GM21390 (cell line): ENCODE measurements around the gene HP1BP3.
A peak's percentile ranks its signal among the peaks of the same experiment; 100 is the strongest.

Experiments
- ATAC-seq: cut with Tn5 transposase; IDR thresholded peaks from one replicate; pipeline ENCODE4 v1.9.1; 2021; ENCODE audit not compliant: unreplicated experiment

Gene HP1BP3

DNA sequence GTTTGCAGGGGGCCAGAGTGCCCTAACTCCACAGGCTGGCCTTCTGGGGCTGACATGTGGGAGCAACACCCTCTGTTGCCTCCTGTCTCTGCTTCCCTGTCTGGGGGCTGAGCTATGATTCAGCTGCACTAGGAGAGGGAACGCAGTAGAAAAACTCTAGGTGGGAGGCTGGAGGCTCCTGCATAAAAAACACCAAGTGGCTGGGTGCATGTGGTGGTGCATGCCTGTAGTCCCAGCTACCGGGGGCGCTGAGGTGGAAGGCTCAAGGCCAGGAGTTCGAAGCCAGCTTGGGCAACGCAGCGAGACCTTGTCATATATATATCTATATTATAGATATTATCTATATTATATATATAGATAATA, 74.9 kb downstream of the HP1BP3 start:
- no peak for ATAC-seq

DNA sequence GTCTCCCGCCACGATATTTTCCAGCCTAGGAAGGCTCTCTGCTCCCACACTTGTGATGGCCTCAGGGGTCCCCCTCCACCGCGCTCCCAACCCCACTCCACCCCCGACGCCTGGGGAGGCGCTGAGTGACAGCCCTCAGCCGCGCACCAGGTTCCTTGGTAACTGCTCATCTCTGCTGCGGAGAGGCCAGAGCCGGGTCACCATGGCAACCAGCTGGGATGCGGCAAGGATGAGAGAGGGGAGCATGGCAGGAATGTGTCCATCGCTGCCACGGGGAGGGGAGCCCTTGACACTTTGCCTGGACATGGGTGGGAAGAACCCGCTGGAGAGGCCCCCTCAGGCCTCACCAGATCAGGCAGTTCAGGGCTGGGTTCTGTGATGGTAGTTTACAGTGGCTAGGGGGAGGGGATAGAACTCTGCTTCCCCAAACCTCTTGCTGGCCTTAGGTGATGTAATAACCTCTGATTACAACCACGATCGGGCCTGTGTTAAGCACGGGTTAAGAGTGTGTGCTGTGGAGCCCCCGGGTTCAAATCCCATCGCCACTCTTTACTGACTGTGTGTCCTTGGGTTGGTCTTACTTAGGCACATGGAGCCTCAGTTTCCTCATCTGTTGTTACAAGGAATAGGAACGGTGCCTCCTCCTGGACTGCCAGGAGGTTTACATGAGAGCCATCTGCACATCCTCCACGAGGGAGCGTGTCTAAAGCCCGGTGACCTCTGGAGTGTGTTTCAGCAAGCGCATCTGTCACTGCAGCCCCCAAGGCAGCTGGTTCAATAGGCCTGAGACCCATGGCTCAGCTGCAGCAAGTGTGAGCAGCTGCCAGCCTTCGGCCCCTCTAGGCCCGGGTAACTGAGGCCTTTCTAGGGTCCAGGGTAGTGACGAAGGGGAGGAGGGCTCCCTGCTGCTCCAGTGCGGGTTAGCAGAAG, 75.6 kb downstream of the HP1BP3 start:
- ATAC-seq, result no peak

- no peak for ATAC-seq
Measured at GRCh38 chr1:20710469-20711284, 76.4 kb downstream of the HP1BP3 start.

DNA sequence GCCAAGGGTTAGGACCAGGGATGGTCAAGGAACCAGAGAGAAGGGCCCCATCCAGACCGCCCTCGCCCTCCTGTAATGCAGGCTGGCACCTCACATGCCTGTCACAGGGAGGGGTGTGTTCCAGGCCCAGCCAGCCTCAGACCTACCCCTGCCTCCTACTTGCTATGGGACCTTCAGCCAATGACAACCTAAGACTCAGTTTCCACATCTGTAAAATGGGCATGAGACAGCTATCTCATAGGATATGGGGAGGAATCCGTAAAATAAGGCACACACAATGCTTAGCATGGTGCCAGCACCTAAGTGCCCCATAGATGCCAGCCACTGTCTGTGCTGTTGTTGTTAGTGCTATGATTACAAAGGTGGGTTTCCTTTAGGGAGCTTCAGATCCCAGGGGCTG, 77.2 kb downstream of the HP1BP3 start:
- ATAC-seq, result no peak

DNA sequence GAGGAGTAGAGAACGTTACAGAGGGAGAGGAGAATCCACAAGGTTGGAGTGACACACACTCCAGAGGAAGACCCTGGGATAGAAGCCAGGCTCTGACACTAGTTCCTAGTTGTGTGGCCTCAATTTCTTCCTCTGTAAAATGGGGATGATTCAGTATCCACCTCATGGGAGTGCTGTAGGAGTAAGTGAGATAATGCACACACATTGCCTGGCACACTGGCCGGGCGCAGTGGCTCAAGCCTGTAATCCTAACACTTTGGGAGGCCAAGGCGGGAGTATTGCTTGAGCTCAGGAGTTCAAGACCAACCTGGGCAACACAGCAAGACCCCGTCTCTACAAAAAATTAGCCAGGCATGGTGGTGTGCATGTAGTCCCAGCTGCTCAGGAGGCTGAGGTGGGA, 78.2 kb downstream of the HP1BP3 start:
- no peak for ATAC-seq

- no peak for ATAC-seq
Measured at GRCh38 chr1:20708057-20708456, 79.0 kb downstream of the HP1BP3 start.

GRCh38 chr1:20706841-20707240, 80.3 kb downstream of the HP1BP3 start:
- no peak for ATAC-seq

GRCh38 chr1:20705203-20705755, 81.8 kb downstream of the HP1BP3 start:
- no peak for ATAC-seq

GRCh38 chr1:20704390-20705202, 82.5 kb downstream of the HP1BP3 start:
- ATAC-seq, result no peak

GRCh38 chr1:20703124-20703756, 83.9 kb downstream of the HP1BP3 start:
- ATAC-seq, result no peak

GRCh38 chr1:20702416-20702815, 84.7 kb downstream of the HP1BP3 start:
- no peak for ATAC-seq

GRCh38 chr1:20701847-20702246, 85.3 kb downstream of the HP1BP3 start:
- ATAC-seq, result no peak

GRCh38 chr1:20701446-20701845, 85.7 kb downstream of the HP1BP3 start:
- ATAC-seq, result no peak

DNA sequence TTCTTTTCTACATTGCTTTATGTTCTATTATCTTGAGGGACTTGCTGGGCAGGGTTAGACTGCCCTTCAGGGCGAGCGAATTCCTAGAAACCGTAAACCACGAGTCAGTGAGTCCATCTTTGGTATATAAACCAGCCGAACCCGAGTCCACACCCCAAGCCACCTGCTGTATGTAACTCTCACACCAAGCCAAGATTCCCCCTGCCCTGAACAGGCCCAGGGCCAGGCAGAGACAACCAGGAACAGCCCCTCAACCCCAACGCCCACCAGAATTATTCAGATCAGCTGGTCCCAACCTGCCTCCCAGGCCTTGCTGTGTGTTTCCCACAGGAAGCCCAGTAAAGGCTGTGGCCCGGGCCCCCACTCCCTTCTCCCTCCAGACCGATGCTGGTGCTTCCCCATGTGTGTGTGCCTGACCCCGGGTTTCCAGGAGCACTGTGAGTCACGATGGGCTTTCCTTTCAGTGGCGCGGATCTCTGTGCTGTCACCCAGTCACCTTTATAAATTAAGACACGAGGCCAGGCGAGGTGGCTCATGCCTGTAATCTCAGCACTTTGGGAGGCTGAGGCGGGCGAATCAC, 86.4 kb downstream of the HP1BP3 start:
- ATAC-seq, result no peak

DNA sequence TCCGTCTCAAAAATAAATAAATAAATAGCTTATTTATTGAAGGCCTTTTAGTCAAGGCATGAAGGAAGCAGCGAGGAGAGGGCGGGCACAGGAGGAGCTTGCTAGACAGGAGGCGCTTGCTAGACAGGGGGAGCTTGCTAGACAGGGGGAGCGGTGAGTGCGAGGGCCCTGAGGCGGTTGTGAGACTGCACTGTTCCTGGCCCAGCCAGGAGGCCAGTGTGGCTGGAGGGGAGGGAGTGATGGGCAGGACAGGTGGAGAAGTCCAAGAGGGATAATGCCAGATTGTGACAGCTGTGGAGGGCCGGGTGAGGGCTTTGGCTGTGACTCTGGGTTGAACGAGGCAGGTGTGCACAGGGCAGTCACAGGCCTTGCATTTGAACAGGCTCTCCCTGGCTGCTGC, 87.5 kb downstream of the HP1BP3 start:
- no peak for ATAC-seq

DNA sequence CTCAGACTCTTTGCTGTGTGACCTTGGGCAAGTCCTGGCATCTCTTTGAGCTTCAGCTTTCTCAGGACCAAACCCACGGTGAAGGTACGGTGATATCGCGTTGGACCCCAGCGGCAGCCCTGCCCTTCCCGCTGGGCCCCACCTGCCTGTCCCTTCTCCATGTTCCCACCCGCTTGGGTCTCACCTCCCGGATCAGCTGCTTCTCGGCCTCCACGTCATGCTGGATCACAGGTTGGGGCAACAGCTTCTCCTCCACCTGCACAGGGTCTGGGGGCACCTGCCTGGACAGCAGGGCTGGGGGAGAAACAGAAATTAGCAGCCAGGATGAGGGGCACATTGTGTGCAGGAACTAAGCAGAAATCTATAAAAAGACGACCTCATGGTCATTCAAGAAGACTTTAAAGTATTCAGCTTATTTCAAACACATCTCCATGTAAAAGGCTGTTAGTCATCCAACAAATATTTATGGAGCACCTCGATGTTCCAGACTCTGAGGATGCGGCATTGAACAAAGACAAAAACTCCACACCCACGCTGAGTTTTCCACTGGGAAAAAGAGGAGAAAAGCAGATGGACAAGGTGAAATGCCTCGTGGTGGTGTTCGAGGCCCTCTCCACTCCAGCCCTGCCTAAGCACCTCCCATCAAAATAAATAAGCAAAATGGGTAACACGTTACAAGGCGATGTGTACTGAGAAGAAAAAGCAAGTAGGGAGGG, 88.8 kb downstream of the HP1BP3 start:
- no peak for ATAC-seq

DNA sequence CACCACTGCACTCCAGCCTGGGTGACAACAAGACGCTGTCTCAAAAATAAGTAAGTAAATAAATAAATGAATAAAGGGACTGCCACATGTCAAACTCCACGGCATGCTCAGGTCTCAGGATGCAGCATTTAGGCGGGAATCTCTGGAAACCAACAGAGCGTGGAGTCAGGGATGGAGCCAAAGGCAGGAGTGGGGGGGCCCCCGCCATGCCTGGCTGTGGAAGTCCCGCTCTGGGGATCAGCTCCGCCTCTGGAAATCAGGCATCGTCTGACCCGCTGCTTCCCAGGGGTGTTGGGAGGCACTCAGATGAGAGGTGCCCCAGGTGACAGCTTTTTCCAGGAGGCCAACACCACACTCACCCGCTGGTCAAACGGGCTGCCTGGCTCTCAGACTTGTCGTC, 89.5 kb downstream of the HP1BP3 start:
- no peak for ATAC-seq

DNA sequence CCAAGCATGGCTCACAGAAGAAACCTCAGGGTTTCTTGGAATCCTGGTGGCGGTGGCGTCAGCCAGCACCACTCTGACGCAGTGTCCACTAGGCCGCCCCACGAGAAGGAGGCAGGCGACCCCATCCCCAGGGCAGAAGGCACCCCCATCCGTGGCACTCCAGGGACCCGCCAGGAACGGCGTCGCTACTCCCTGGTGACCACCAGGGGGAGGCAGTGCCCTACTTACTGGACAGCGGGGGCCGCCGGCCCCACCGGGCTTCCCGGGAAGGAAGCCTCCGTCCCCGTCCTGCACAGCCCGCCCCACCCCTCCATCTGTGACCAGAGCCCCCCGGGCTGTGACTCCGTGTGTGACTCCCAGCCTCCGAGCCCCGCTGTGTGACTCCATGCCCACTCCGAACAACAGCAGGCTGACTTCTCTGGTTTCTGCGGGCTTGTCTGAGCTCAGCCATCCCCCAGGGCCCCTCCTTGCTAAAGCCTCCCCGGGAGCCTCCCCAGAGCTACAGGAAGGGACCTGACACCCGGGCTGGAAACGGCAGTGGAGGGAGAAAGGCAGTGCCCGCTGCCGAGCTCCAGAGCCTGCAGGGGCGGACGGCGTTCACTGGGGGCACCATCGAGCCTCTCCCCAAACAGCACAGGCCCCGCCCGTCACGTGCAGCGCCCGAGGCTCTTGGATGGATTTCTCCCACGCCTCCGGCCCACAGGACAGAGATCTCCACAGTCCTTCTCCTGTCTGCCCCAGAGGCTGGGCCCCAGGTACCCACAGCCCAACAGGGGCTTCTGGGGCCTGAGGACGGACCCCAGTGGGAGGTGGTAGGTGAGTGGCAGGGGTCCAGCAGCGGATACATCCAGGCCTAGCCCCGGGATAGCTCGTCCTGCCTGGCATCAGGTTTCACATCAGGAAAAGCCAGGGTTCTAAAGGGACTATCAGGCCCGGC, 90.4 kb downstream of the HP1BP3 start:
- peak; percentile 63 for ATAC-seq
